Tibial artery (tissue), 4 donors: ENCODE measurements around the gene CTSA.

ENCODE experiments used
- DNase-seq, 2 donors: peaks; one replicate each; pipeline ENCODE4 v3.0.0-alpha.2; 2019
- H3K27ac ChIP-seq, 2 donors: fragments of 200-600 bp; sonication (generic) in 1 of 2; 1 replicate in 1 of 2; 2 replicates in 1 of 2; pipeline ENCODE4 v1.5.1; 2018 to 2019; ENCODE audit warnings: mild to moderate bottlenecking in 1 of 2
- H3K27me3 ChIP-seq, 2 donors: fragments of 200-600 bp; sonication (generic) in 1 of 2; one replicate each; pipeline versions ENCODE4 v1.5.1 to v1.6.0; 2016 to 2019
- H3K36me3 ChIP-seq, 3 donors: fragments of 200-600 bp; sonication (generic) in 2 of 3; one replicate each; pipeline ENCODE4 v1.5.1; 2016 to 2019; ENCODE audit warnings: mild to moderate bottlenecking in 2 of 3
- H3K4me1 ChIP-seq, 4 donors: fragments of 200-600 bp; sonication (generic) in 2 of 4; 1 replicate in 3 of 4; 2 replicates in 1 of 4; pipeline ENCODE4 v1.5.1; 2016 to 2019
- H3K4me3 ChIP-seq, 2 donors: fragments of 200-600 bp; sonication (generic) in 1 of 2; 1 replicate in 1 of 2; 2 replicates in 1 of 2; pipeline ENCODE4 v1.5.1; 2018 to 2019; ENCODE audit warnings: mild to moderate bottlenecking in 2 of 2
- H3K9me3 ChIP-seq, 3 donors: fragments of 200-600 bp; sonication (generic) in 1 of 3; one replicate each; pipeline ENCODE4 v1.5.1; 2016 to 2019
- intact Hi-C: fragments of 100-400 bp; cut with DNase I; formaldehyde crosslinking; loops from one replicate; pipeline ENCODE4 v1.15.0; 2023; ENCODE audit warnings: low total_unique reads
- TF ChIP-seq, protein P1 (sequence below), 2 experiments: fragments of 200-600 bp in 1 of 2; fragments of 450-650 bp in 1 of 2; IDR thresholded peaks; one replicate each; pipeline ENCODE4 v1.5.1; 2017 to 2019; ENCODE audit warnings: antibody characterized with exemption in 2 of 2, mild to moderate bottlenecking in 1 of 2, moderate library complexity in 1 of 2

Gene CTSA

DNA sequence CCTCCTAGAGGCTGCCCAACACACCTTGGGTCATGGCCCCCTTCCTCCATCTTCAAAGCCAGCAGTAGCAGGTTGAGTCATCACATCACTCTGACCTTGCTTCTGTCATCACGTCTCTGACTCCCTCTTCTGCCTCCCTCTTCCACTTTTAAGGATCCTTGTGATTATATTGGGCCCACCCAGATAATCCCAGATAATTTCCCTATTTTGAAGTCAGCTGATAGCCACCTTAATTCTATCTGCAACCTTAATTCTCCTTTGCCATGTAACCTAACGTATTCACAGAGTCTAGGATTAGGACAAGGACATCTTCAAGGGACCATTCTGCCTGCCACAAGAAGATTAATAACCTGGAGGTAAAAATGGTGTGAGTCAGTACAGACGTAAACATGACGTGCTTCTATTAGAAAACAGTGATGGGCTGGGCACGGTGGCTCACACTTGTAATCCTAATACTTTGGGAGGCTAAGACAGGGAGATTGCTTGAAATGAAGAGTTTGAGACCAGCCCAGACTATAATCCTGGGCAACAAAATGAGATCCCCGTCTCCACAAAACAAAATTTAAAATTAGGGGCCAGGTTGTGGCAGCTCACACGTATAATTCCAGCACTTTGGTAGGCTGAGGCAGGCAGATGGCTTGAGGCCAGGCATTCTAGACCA, 30.4 kb upstream of the CTSA start:
- H3K27ac ChIP-seq = no peak overlapping the region
- TF ChIP-seq, protein P1, sequence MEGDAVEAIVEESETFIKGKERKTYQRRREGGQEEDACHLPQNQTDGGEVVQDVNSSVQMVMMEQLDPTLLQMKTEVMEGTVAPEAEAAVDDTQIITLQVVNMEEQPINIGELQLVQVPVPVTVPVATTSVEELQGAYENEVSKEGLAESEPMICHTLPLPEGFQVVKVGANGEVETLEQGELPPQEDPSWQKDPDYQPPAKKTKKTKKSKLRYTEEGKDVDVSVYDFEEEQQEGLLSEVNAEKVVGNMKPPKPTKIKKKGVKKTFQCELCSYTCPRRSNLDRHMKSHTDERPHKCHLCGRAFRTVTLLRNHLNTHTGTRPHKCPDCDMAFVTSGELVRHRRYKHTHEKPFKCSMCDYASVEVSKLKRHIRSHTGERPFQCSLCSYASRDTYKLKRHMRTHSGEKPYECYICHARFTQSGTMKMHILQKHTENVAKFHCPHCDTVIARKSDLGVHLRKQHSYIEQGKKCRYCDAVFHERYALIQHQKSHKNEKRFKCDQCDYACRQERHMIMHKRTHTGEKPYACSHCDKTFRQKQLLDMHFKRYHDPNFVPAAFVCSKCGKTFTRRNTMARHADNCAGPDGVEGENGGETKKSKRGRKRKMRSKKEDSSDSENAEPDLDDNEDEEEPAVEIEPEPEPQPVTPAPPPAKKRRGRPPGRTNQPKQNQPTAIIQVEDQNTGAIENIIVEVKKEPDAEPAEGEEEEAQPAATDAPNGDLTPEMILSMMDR (IDR thresholded peaks at IDR 0.05) = no peak
- no peaks in the 10 kb centered on the region for H3K27me3 ChIP-seq
- no peaks in the 10 kb centered on the region for H3K9me3 ChIP-seq
- peaks cover 0 to 24% (median 17%) of the 10 kb centered on the region in 4 donors for H3K4me1 ChIP-seq
- DNase-seq = no peak
- intact Hi-C loops = no loop called here
- H3K4me3 ChIP-seq = no peak overlapping the region
- H3K36me3 ChIP-seq = no peaks in the 10 kb centered on the region

DNA sequence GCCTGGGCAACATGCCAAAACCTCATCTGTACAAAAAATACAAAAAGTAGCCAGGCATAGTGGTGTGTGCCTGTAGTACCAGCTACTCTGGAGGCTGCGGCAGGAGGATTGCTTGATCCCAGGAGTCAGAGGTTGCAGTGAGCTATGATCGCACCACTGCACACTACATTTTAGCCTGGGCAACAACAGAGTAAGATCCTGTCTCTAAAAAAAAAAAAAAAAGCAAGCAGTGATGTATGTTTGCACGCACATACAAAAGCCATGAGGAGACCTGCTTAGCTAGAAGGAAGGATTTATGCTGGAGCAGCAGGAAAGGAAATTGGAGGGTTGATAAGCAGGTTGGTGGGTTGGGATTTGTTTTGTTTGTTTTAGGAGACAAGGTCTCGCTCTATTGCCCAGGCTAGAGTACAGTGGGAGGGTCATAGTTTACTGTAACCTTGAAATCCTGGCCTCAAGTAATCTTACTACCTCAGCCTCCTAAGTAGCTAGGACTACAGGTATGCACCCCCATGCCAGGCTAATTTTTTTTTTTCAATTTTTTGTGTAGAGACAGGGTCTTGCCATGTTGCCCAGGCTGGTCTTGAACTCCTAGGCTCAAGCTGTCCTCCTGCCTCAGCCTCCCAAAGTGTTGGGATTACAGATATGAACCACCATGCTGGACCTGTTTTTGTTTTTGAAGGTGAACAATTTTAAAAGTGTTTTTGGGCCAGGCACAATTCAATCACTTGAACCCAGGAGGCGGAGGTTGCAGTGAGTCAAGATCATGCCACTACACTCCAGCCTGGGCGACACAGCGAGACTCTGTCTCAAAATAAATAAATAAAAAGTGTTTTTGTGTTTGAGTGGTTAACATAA, 29.7 kb upstream of the CTSA start:
- DNase-seq = no peak

DNA sequence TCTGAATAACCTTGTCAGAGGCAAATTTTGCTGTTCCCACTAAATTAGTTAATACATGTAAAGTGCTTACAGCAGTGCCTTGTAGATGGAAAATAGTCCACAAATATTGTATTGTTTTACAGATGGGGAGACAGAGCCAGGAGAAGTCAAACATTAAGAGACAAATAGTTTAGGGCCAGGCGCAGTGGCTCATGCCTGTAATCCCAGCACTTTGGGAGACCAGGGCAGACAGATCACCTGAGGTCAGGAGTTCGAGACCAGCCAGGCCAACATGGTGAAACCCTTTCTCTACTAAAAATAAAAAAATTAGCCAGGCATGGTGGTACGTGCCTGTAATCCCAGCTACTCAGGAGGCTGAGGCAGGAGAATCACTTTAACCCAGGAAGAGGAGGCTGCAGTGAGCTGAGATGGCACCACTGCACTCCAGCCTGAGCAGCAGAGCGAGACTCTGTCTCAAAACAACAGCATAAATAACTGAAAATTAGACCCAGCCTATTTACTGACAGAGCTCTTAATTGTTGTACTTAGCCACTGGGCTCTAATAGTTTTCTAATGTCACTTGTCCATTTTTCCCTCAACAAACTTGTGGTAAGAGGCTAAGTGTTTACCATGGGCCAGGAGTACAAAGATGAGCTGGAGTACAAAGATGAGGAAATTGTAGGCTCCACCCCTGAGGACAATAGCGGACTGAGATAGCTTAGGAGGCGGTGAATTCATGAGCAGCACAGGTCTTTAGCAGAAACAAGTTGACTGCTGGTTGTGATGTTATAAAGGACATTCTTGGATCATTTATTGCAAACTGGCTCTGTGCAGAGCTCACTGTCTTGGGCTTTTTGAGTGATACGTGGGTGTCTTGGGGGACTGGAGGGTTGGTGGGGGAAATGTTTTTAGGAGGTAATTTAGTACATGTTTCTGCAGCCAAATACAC, 27.3 kb upstream of the CTSA start:
- no peak for DNase-seq
- H3K27ac ChIP-seq = no peak overlapping the region
- H3K9me3 ChIP-seq = no peaks in the 10 kb centered on the region
- no peak overlapping the region for H3K4me3 ChIP-seq
- no peaks in the 10 kb centered on the region for H3K36me3 ChIP-seq
- TF ChIP-seq, protein P1 (IDR thresholded peaks at IDR 0.05) = no peak
- peaks cover 0 to 2% (median under 1%) of the 10 kb centered on the region in 4 donors for H3K4me1 ChIP-seq
- no peaks in the 10 kb centered on the region for H3K27me3 ChIP-seq
- intact Hi-C loops = no loop called here

More for the DNA sequence above, 29.7 kb upstream of the CTSA start:
- no peaks in the 10 kb centered on the region for H3K27me3 ChIP-seq
- TF ChIP-seq, protein P1 (IDR thresholded peaks at IDR 0.05) = no peak
- H3K27ac ChIP-seq = no peak overlapping the region
- H3K4me3 ChIP-seq = no peak overlapping the region
- H3K9me3 ChIP-seq = no peaks in the 10 kb centered on the region
- intact Hi-C loops = no loop called here
- H3K36me3 ChIP-seq = no peaks in the 10 kb centered on the region
- peaks cover 0 to 17% (median 11%) of the 10 kb centered on the region in 4 donors for H3K4me1 ChIP-seq

DNA sequence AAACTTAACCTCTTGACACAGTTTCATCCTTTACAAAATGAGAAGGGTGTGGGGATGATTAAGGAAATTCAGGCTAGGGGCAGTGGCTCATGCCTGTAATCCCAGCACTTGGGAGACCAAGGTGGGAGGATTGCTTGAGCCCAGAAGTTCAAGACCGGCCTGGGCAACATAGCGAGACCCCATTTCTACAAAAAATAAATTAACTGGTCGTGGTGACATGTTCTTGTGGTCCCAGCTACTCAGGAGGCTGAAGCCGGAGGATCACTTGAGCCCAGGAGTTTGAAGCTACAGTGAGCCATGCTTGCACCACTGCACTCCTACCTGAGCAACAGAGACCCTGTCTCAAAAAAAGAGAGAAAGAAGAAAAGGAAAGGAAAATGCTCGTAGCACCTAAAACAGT, 24.7 kb upstream of the CTSA start:
- Histone ChIP-seq H3K36me3 (no peaks in the 10 kb centered on the region), H3K27ac (no peak overlapping the region), H3K27me3 (no peaks in the 10 kb centered on the region), H3K9me3 (no peaks in the 10 kb centered on the region), H3K4me1 (no peaks in the 10 kb centered on the region), H3K4me3 (no peak overlapping the region)
- DNase-seq = no peak
- TF ChIP-seq, protein P1 (IDR thresholded peaks at IDR 0.05) = no peak
- intact Hi-C loops = no loop called here

DNA sequence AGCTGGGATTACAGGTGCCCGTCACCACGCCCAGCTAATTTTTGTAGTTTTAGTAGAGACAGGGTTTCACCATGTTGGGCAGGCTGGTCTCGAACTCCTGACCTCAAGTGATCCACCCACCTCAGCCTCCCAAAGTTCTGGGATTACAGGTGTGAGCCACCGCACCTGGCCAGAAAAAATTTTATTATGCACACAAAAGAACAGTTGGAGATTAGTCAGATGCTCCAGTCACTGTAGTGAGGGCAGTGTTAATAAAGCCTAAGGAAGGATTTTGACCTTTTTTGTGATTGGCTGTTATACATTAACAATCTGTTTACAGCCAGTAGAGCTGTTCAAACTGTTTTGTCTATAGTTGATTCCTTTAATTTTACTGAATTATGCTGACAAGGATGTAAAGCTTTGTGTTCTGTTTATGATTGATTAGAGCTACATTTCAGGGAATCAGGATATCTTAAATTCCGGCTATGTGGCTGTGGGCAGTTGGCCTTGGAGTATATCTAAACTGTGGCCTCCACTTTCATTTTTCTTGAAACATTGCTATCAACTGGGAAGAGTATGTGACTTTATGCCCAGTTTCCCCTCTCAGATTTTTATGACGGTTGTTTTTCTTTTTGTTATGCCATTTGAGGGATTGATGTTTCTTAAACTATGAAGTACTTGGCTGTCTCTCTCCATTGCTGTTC, 23.9 kb upstream of the CTSA start:
- no peaks in the 10 kb centered on the region for H3K9me3 ChIP-seq
- H3K27ac ChIP-seq = no peak overlapping the region
- H3K36me3 ChIP-seq = no peaks in the 10 kb centered on the region
- TF ChIP-seq, protein P1 (IDR thresholded peaks at IDR 0.05) = no peak
- intact Hi-C loops = no loop called here
- DNase-seq = no peak
- H3K27me3 ChIP-seq = no peaks in the 10 kb centered on the region
- H3K4me1 ChIP-seq = no peaks in the 10 kb centered on the region
- no peak overlapping the region for H3K4me3 ChIP-seq
